PC-9 (cell line): ENCODE data around the gene VRTN. TPM values are rescaled to one million over a fixed set of nuclear protein-coding genes. Genes with fewer than 3 reads are reported as not detected.
A peak's percentile ranks its signal among the peaks of the same experiment; 100 is the strongest.

Experiments used
- BruUV-seq: library from RNA; stranded (reverse); fragments of 400-500 nt; replicated peaks from 2 replicates; lab custom pipeline; 2021; lab: Mats Ljungman, UMichigan
- CTCF ChIA-PET: fragments of 300-600 bp; sonication (Branson Sonifier 250); formaldehyde crosslinking; loops from one replicate; lab custom pipeline; 2022; ENCODE audit warnings: antibody characterized with exemption; lab: Charles Lee
- POLR2A ChIA-PET: fragments of 300-600 bp; sonication (Branson Sonifier 250); formaldehyde crosslinking; loops from one replicate; lab custom pipeline; 2022; ENCODE audit warnings: antibody characterized with exemption; ENCODE audit not compliant: unreplicated experiment; lab: Charles Lee
- DNase-seq, 2 experiments: peaks; one replicate each; pipeline versions ENCODE4 v3.0.0 to v3.0.0-alpha.2; 2015 to 2022; ENCODE audit warnings: mixed read lengths in 1 of 2
- H2AFZ ChIP-seq: fragments of 200-600 bp; sonication (generic); 2 replicates; pipeline ENCODE4 v1.8.1; 2017; ENCODE audit warnings: antibody characterized with exemption
- H3F3A ChIP-seq: fragments of 200-600 bp; sonication (generic); 2 replicates; pipeline ENCODE4 v1.8.1; 2017; ENCODE audit warnings: antibody characterized with exemption, mild to moderate bottlenecking, low read depth; ENCODE audit not compliant: insufficient read depth
- H3K27ac ChIP-seq: fragments of 200-600 bp; sonication (generic); 2 replicates; pipeline ENCODE4 v1.6.1; 2016; ENCODE audit warnings: mixed run types
- H3K27me3 ChIP-seq: fragments of 200-600 bp; sonication (generic); 2 replicates; pipeline ENCODE4 v1.6.1; 2016; ENCODE audit warnings: low read depth, mixed run types; ENCODE audit not compliant: insufficient read depth
- H3K36me3 ChIP-seq: fragments of 200-600 bp; sonication (generic); 2 replicates; pipeline ENCODE4 v1.6.1; 2016; ENCODE audit warnings: low read depth, mixed run types
- H3K4me1 ChIP-seq: fragments of 200-600 bp; sonication (generic); replicated peaks from 2 replicates; pipeline ENCODE4 v1.6.1; 2016; ENCODE audit warnings: mixed run types; ENCODE audit not compliant: insufficient read depth
- H3K4me2 ChIP-seq: fragments of 200-600 bp; sonication (generic); 2 replicates; pipeline ENCODE4 v1.6.1; 2017; ENCODE audit warnings: mixed run types
- H3K4me3 ChIP-seq: fragments of 200-600 bp; sonication (generic); 2 replicates; pipeline ENCODE4 v1.6.1; 2016; ENCODE audit warnings: mixed run types
- H3K79me2 ChIP-seq: fragments of 200-600 bp; sonication (generic); 2 replicates; pipeline ENCODE4 v1.6.1; 2017; ENCODE audit warnings: low read depth, mixed run types
- H3K9me2 ChIP-seq: fragments of 200-600 bp; sonication (generic); 2 replicates; pipeline ENCODE4 v1.8.1; 2017; ENCODE audit warnings: mild to moderate bottlenecking; ENCODE audit not compliant: insufficient read depth
- H3K9me3 ChIP-seq: fragments of 200-600 bp; sonication (generic); 2 replicates; pipeline ENCODE4 v1.8.1; 2016; ENCODE audit warnings: low read depth; ENCODE audit not compliant: insufficient read depth
- H4K20me1 ChIP-seq: fragments of 200-600 bp; sonication (generic); 2 replicates; pipeline ENCODE4 v1.8.1; 2017; ENCODE audit not compliant: insufficient read depth
- EZH2 ChIP-seq: fragments of 200-600 bp; sonication (generic); IDR thresholded peaks from 2 replicates; pipeline ENCODE4 v1.8.0; 2017; ENCODE audit warnings: antibody characterized with exemption, low read depth
- intact Hi-C: fragments of 100-400 bp; cut with micrococcal nuclease; formaldehyde crosslinking; loops from one replicate; pipeline ENCODE4 v1.10.0; 2022; ENCODE audit not compliant: unreplicated experiment
- total RNA-seq: library from RNA; stranded (reverse); gene quantifications from 2 replicates; pipeline ENCODE4 v1.2.3, GENCODE V29; 2021
- TF ChIP-seq, protein P1 (sequence below): fragments of 200-600 bp; sonication (generic); conservative IDR thresholded peaks from 2 replicates; pipeline ENCODE4 v1.6.1; 2017; ENCODE audit warnings: mixed run types, antibody characterized with exemption, mild to moderate bottlenecking, moderate library complexity

VRTN gene
- total RNA-seq, 1 experiment from 2014 or later: not detected

DNA sequence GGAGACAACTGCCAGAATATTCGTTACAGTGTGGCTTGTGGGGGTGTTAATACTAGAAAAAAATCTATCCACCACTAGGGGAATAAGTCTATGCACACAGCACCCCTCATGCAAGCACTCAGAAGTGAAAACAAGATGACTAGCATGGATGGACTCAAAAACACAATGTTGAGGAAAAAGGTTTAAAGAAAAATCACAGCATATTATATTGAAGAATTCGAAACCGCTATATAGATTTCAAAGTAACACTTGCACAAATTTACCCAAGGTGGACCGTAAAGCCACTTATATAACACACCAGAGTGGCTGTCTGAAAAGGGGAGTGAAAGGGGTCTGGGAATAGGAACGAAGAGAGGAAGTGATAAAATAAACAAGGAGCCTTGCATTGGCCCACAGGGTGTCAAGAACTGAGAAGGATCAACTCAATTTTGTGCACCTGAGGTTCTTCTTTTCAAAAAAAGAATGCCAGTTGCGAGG is 46.1 kb upstream of the VRTN start:
- no TSS peak for BruUV-seq
- CTCF ChIA-PET: interaction anchor here (0.5 to 1.6 kb wide), 9 partner anchors 11 to 604 kb away, joined by 3 to 8 read pairs (median 3); no protein-coding TSS in a partner anchor
- no peak for TF ChIP-seq EZH2
- TF ChIP-seq, protein P1, sequence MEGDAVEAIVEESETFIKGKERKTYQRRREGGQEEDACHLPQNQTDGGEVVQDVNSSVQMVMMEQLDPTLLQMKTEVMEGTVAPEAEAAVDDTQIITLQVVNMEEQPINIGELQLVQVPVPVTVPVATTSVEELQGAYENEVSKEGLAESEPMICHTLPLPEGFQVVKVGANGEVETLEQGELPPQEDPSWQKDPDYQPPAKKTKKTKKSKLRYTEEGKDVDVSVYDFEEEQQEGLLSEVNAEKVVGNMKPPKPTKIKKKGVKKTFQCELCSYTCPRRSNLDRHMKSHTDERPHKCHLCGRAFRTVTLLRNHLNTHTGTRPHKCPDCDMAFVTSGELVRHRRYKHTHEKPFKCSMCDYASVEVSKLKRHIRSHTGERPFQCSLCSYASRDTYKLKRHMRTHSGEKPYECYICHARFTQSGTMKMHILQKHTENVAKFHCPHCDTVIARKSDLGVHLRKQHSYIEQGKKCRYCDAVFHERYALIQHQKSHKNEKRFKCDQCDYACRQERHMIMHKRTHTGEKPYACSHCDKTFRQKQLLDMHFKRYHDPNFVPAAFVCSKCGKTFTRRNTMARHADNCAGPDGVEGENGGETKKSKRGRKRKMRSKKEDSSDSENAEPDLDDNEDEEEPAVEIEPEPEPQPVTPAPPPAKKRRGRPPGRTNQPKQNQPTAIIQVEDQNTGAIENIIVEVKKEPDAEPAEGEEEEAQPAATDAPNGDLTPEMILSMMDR: peak; percentile 67

DNA sequence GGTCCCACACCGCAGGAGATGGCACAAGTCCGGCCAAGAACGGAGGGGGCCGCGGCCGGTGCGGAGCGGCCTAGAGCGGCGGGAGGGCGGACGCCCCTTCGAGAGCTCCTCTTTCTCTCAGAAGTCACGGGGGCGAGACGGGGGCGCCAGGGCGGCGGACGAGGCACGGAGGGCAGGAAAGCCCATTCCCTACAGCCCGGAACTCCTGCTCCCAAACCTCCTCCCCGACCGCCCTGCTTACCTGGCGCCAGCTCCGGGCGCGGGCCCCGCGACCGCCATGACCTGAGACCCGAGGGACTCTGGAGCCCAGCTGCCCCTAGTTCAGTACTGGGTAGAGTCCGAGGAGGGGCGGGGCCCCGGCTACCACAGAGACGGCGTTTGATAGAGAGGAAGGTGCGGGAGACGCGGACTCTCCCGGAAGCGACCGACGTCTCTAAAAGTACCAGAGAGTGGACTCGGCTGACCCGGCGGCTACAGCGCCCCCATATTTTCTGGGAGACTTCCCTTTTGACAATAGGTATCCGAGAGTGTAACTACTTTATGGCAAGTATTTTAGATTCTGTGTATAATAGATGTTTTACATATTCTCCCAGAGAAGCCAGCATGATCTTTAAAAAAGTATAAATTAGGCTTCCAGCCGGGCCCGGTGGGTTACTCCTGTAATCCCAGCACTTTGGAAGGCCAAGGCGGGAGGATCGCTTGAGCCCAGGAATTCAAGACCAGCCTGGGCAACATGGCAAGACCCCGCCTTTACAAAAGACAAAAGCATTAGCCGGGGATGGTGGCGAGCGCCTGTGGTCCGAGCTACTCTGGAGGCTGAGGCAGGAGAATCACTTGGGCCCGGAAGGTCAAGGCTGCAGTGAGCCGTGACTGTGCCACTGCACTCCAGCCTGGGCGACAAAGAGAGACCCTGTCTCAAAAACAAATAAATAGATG is 45.4 kb upstream of the VRTN start, which contains the start of gene ABCD4:
Gene ABCD4 (minus strand): TSS at position 301 of the 936 bp plus-strand sequence. CDS start 22 bp downstream, at position 279.
- DNase-seq: peak; percentile 96 to 100
- Histone ChIP-seq H3K79me2 (peaks cover 45% of the 10 kb centered on the region), H3K4me1 (peaks cover 16% of the 10 kb centered on the region), H2AFZ (peak within 1 kb of the TSS; percentile 98), H3K4me3 (peak within 1 kb of the TSS; percentile 61), H4K20me1 (peaks cover 10% of the 10 kb centered on the region; the same call in 1 of the 2 replicates), H3F3A (no peaks in the 10 kb centered on the region; the same call in 1 of the 2 replicates), H3K4me2 (peak within 1 kb of the TSS; percentile 72), H3K9me3 (no peaks in the 10 kb centered on the region), H3K9me2 (no peaks in the 10 kb centered on the region), H3K27me3 (no peaks in the 10 kb centered on the region), H3K27ac (peak within 1 kb of the TSS; percentile 35), H3K36me3 (peaks cover 14% of the 10 kb centered on the region)
- POLR2A ChIA-PET: interaction anchor here (0.6 to 1.0 kb wide), 8 partner anchors 27 to 403 kb away, joined by 3 to 9 read pairs (median 4); no protein-coding TSS in a partner anchor
- TF ChIP-seq EZH2: no peak
- TF ChIP-seq, protein P1: peak; percentile 66; the same call in 1 of the 2 replicates
- CTCF ChIA-PET: interaction anchor here (0.5 to 1.6 kb wide), 10 partner anchors 12 to 603 kb away, joined by 3 to 8 read pairs (median 4); no protein-coding TSS in a partner anchor
- BruUV-seq: TSS peak; percentile 90
- intact Hi-C loops: loop anchor here (2.0 kb wide), 1 partner anchor 460 kb away; the partner anchor contains the start of gene YLPM1

More for the DNA sequence above, 46.1 kb upstream of the VRTN start:
- peak; percentile 36 to 64 for DNase-seq
- peak overlapping the region; percentile 72 for H3K4me2 ChIP-seq
- H3K27me3 ChIP-seq: no peaks in the 10 kb centered on the region
- H3K4me3 ChIP-seq: peak overlapping the region; percentile 61
- no peaks in the 10 kb centered on the region for H3K9me3 ChIP-seq
- POLR2A ChIA-PET: interaction anchor here (0.6 to 1.0 kb wide), 8 partner anchors 27 to 661 kb away, joined by 3 to 9 read pairs (median 4); no protein-coding TSS in a partner anchor
- H3K79me2 ChIP-seq: peaks cover 45% of the 10 kb centered on the region
- no peaks in the 10 kb centered on the region; the same call in 1 of the 2 replicates for H3F3A ChIP-seq
- intact Hi-C loops: loop anchor here (2.0 kb wide), 1 partner anchor 461 kb away; the partner anchor contains the start of gene YLPM1
- H3K27ac ChIP-seq: peak overlapping the region; percentile 35
- H3K4me1 ChIP-seq: peaks cover 16% of the 10 kb centered on the region
- no peaks in the 10 kb centered on the region for H3K9me2 ChIP-seq
- peaks cover 21% of the 10 kb centered on the region for H3K36me3 ChIP-seq
- H2AFZ ChIP-seq: peak overlapping the region; percentile 98
- peaks cover 14% of the 10 kb centered on the region; the same call in 1 of the 2 replicates for H4K20me1 ChIP-seq

DNA sequence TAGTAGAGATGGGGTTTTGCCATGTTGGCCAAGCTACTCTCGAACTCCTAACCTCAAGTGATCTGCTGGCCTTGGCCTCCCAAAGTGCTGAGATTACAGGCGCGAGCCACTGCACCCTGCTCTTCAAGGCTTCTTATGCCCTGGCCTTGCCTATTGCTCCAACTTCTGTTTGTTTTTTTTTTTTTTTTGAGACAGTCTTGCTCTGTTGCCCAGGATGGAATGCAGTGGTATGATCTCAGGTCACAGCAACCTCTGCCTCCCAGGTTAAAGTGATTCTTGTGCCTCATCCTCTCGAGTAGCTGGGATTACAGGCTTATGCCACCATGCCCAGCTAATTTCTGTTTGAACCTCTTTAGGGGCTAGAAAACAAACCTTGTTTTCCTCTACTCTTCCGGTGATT is 39.6 kb upstream of the VRTN start:
- Histone ChIP-seq H3K9me3 (no peaks in the 10 kb centered on the region), H3K36me3 (no peaks in the 10 kb centered on the region), H3K4me2 (no peak overlapping the region), H3K79me2 (no peaks in the 10 kb centered on the region), H2AFZ (no peak overlapping the region), H3K4me1 (peaks cover 4% of the 10 kb centered on the region; the same call in 1 of the 2 replicates), H3K27ac (no peak overlapping the region), H3K4me3 (no peak overlapping the region), H4K20me1 (no peaks in the 10 kb centered on the region), H3F3A (no peaks in the 10 kb centered on the region), H3K9me2 (no peaks in the 10 kb centered on the region), H3K27me3 (no peaks in the 10 kb centered on the region)
- no peak for DNase-seq
- POLR2A ChIA-PET: no interaction called here
- no peak for TF ChIP-seq EZH2
- TF ChIP-seq, protein P1: no peak
- CTCF ChIA-PET: interaction anchor here (0.6 kb wide), 2 partner anchors 41 to 715 kb away, joined by 3 read pairs; no protein-coding TSS in a partner anchor
- intact Hi-C loops: no loop called here
- BruUV-seq: no TSS peak
